SK-N-SH (cell line): ENCODE data around the gene ASPN.

Experiments
- CTCF ChIP-seq: fragments of 200-600 bp; sonication (generic); IDR thresholded peaks from 2 replicates; pipeline ENCODE4 v1.6.1; 2017; ENCODE audit warnings: antibody characterized with exemption, mild to moderate bottlenecking, moderate library complexity
- EZH2phosphoT487 ChIP-seq: fragments of 200-600 bp; sonication (generic); IDR thresholded peaks from 2 replicates; pipeline ENCODE4 v1.6.1; 2017; ENCODE audit warnings: low read depth, mixed run types, mild to moderate bottlenecking, antibody characterized with exemption, moderate library complexity, borderline replicate concordance
- MXI1 ChIP-seq: IDR thresholded peaks from 2 replicates; pipeline ENCODE4 v1.6.1; 2012; ENCODE audit warnings: mild to moderate bottlenecking, low read depth, low read length, improper control_type of control experiment
- PBX3 ChIP-seq: IDR thresholded peaks from 2 replicates; pipeline ENCODE4; 2012

- TF ChIP-seq CTCF = no peak
- TF ChIP-seq EZH2phosphoT487 = no peak
- no peak for TF ChIP-seq PBX3
- no peak for TF ChIP-seq MXI1
Observed at GRCh38 chr9:92479346-92479745, 3.0 kb downstream of the ASPN start.
